K562 (cell line): ENCODE data around the gene CRAMP1. TPM values are rescaled to one million over a fixed set of nuclear protein-coding genes. Genes with fewer than 3 reads are reported as not detected.

ENCODE experiments used
- CXXC5 ChIP-seq: fragments of 250-450 bp; sonication (Bioruptor Pico); IDR thresholded peaks from 2 replicates; pipeline ENCODE4 v1.8.0; 2022; ENCODE audit warnings: inconsistent platforms, mild to moderate bottlenecking, moderate library complexity
- HNRNPLL ChIP-seq: fragments of 200-400 bp; formaldehyde crosslinking; IDR thresholded peaks from 2 replicates; pipeline ENCODE4 v1.6.1; 2017; ENCODE audit warnings: low read length, low read depth, mild to moderate bottlenecking; ENCODE audit not compliant: poor library complexity, severe bottlenecking
- MAFG ChIP-seq: fragments of 450-650 bp; conservative IDR thresholded peaks from 2 replicates; pipeline ENCODE4 v1.6.1; 2016; ENCODE audit warnings: missing genetic modification characterization, missing compliant biosample characterization
- PRMT5 ChIP-seq: sonication (generic); formaldehyde crosslinking; IDR thresholded peaks from 2 replicates; pipeline ENCODE4 v1.5.0; 2020; ENCODE audit warnings: missing genetic modification reagents
- RERE ChIP-seq: sonication (generic); formaldehyde crosslinking; IDR thresholded peaks from 2 replicates; pipeline ENCODE4 v1.8.0; 2023; ENCODE audit warnings: missing genetic modification reagents, mild to moderate bottlenecking, borderline replicate concordance
- TEAD1 ChIP-seq, 2 experiments: fragments of 450-650 bp in 1 of 2; sonication (generic) in 1 of 2; formaldehyde crosslinking; IDR thresholded peaks; 2 replicates each; pipeline versions ENCODE4 v1.4.0 to v1.8.0; 2020 to 2022; ENCODE audit warnings: mild to moderate bottlenecking in 2 of 2, missing genetic modification reagents in 1 of 2
- THRA ChIP-seq: fragments of 450-650 bp; IDR thresholded peaks from 2 replicates; pipeline ENCODE4 v1.6.1; 2017; ENCODE audit warnings: mild to moderate bottlenecking, moderate library complexity
- ZNF318 ChIP-seq, 2 experiments: fragments of 450-650 bp; IDR thresholded peaks; 2 replicates each; pipeline ENCODE4 v1.6.1; 2016; ENCODE audit warnings: mild to moderate bottlenecking in 2 of 2, borderline replicate concordance in 1 of 2, low read depth in 1 of 2, moderate library complexity in 1 of 2
- ZNF444 ChIP-seq: fragments of 250-450 bp; sonication (Bioruptor Pico); IDR thresholded peaks from 2 replicates; pipeline ENCODE4 v1.4.0; 2020; ENCODE audit warnings: mild to moderate bottlenecking, moderate library complexity
- ZNF696 ChIP-seq: fragments of 250-450 bp; sonication (Bioruptor Pico); conservative IDR thresholded peaks from 2 replicates; pipeline ENCODE4 v1.4.0; 2020; ENCODE audit warnings: mild to moderate bottlenecking, moderate library complexity
- ZSCAN29 ChIP-seq: fragments of 450-650 bp; IDR thresholded peaks from 2 replicates; pipeline ENCODE4 v1.6.1; 2017
- polyA plus RNA-seq, 8 experiments: library from polyadenylated mRNA; depleted of rRNA in 4 of 8; stranded (reverse) in 5 of 8; unstranded in 3 of 8; fragments of >200 nt; fragmentation: Nextera tagmentation in 2 of 8; fragmentation: Illumina TruSeq in 1 of 8; extraction: Ambion mirVana in 2 of 8; extraction: Trizol in 1 of 8; gene quantifications; 2 replicates each; pipeline versions ENCODE4 v1.2.1 to v1.2.3, GENCODE V29; 2011 to 2014; ENCODE audit warnings: inconsistent platforms in 1 of 8, missing spikeins in 1 of 8
- total RNA-seq, 7 experiments: library from RNA; depleted of rRNA in 6 of 7; stranded (reverse); fragments of >200 nt in 6 of 7; fragmentation: Illumina TruSeq in 2 of 7; extraction: Trizol in 2 of 7; gene quantifications; 2 replicates each; pipeline versions ENCODE4 v1.2.1 to v1.2.3, GENCODE V29; 2011 to 2021; ENCODE audit warnings: low replicate concordance in 1 of 7

CRAMP1 gene
- total and polyA plus RNA-seq, 9 of the 15 experiments (the other 6 are each of a cell fraction or from before 2014, with no cell fraction given) = 0.52 to 20.8 (median 7.5) TPM

GRCh38 chr16:1610071-1610898 lies 1.9 kb upstream of the CRAMP1 start (continued):
- TF ChIP-seq ZNF318 (IDR thresholded peaks at IDR 0.05; ENCODE audit: borderline replicate concordance in 1 of 2, low read depth in 1 of 2) (no peak), MAFG (no peak), PRMT5 (CRISPR knock-in tag) (no peak), RERE (CRISPR knock-in tag) (no peak), ZNF444 (CRISPR knock-in tag) (no peak), CXXC5 (CRISPR knock-in tag) (peak; percentile 85), TEAD1 (CRISPR knock-in tag; IDR thresholded peaks at IDR 0.05) (peak; percentile 52 to 84; a peak in 2 of 4 replicates), ZSCAN29 (no peak), ZNF696 (no peak), HNRNPLL (no peak), THRA (no peak)
